ENCODE measurements around the gene GRM8. TPM values are rescaled to one million over a fixed set of nuclear protein-coding genes. Genes with fewer than 3 reads are reported as not detected.

The GRM8 gene
- total and polyA plus RNA-seq, 2 donors = 0.48 to 2.1 TPM

GRCh38 chr7:127021019-127021738 is 231.6 kb downstream of the GRM8 start:
- no peak overlapping the region for H3K27ac ChIP-seq (ENCODE audit: low read depth)
- DNase-seq (ENCODE audit: extremely low spot score) = no peak
- H3K4me3 ChIP-seq (ENCODE audit: low read depth, low read length) = no peak overlapping the region
- H3K4me1 ChIP-seq (ENCODE audit: insufficient read depth) = no peaks in the 10 kb centered on the region
- H3K36me3 ChIP-seq (ENCODE audit: insufficient read depth) = no peaks in the 10 kb centered on the region

DNA sequence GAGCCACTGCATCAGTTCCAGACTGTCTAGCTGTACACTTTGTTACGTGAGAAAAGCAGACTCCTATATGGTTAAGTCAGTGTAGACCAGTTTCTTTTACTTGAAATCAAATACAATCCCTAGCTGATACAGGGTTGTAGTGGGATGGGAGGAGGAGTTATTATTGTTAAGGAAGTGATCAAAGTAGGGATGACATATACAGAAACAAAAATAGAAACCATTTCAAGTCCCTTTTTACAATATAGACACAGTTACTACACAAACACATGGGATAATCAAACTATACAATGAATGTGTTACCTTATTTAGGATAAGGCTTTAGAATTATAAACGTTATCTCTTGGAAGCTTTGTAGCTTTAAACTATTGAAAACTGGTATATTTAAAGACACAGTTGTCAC is 233.9 kb downstream of the GRM8 start:
- no peak for DNase-seq (ENCODE audit: extremely low spot score)
- H3K36me3 ChIP-seq (ENCODE audit: insufficient read depth) = no peaks in the 10 kb centered on the region
- 71% methylated on average over 2 of the region's 2 CpGs for WGBS
- H3K4me1 ChIP-seq (ENCODE audit: insufficient read depth) = no peaks in the 10 kb centered on the region
- no peak overlapping the region for H3K4me3 ChIP-seq (ENCODE audit: low read depth, low read length)
- H3K27ac ChIP-seq (ENCODE audit: low read depth) = no peak overlapping the region

DNA sequence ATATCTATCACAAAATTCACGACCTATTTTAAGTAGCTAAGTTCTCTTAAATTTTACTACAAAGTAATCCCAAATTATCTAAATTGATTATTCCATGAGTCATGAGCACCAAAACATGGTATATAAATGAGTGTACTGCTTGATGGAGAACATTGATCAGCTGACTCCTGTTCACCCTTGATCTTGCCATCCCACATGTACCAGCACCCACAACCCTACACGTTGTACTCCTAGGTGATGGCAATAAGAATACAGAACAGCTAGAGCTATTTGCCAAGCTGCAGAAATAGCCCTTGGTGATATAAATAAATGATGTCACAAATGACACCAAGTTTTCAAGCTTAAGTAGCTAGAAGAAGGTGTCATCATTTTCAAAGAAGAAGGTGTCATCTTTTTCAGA is 235.5 kb downstream of the GRM8 start:
- DNase-seq (ENCODE audit: extremely low spot score) = no peak
- Histone ChIP-seq H3K36me3 (ENCODE audit: insufficient read depth) (no peaks in the 10 kb centered on the region), H3K4me3 (ENCODE audit: low read depth, low read length) (no peak overlapping the region), H3K4me1 (ENCODE audit: insufficient read depth) (no peaks in the 10 kb centered on the region), H3K27ac (ENCODE audit: low read depth) (no peak overlapping the region)
- 60% methylated on average over 2 of the region's 2 CpGs for WGBS

- no peaks in the 10 kb centered on the region for H3K4me1 ChIP-seq (ENCODE audit: insufficient read depth)
- no peaks in the 10 kb centered on the region for H3K36me3 ChIP-seq (ENCODE audit: insufficient read depth)
- H3K27ac ChIP-seq (ENCODE audit: low read depth) = no peak overlapping the region
- H3K4me3 ChIP-seq (ENCODE audit: low read depth, low read length) = no peak overlapping the region
- no peak for DNase-seq (ENCODE audit: extremely low spot score)
- WGBS = 82% methylated on average over 3 of the region's 3 CpGs
These were observed 252.0 kb downstream of the GRM8 start for GRCh38 chr7:127000725-127001124.

GRCh38 chr7:126996659-126997058 is 256.1 kb downstream of the GRM8 start:
- Histone ChIP-seq H3K27ac (ENCODE audit: low read depth) (no peak overlapping the region), H3K36me3 (ENCODE audit: insufficient read depth) (no peaks in the 10 kb centered on the region), H3K4me3 (ENCODE audit: low read depth, low read length) (no peak overlapping the region), H3K4me1 (ENCODE audit: insufficient read depth) (no peaks in the 10 kb centered on the region)
- 64% methylated on average over 1 of the region's 1 CpG for WGBS
- no peak for DNase-seq (ENCODE audit: extremely low spot score)

- Histone ChIP-seq H3K4me3 (ENCODE audit: low read depth, low read length) (no peak overlapping the region), H3K27ac (ENCODE audit: low read depth) (no peak overlapping the region), H3K4me1 (ENCODE audit: insufficient read depth) (no peaks in the 10 kb centered on the region), H3K36me3 (ENCODE audit: insufficient read depth) (no peaks in the 10 kb centered on the region)
- 88% methylated on average over 2 of the region's 2 CpGs for WGBS
- no peak for DNase-seq (ENCODE audit: extremely low spot score)
These were observed 259.0 kb downstream of the GRM8 start for GRCh38 chr7:126993626-126994213.

DNA sequence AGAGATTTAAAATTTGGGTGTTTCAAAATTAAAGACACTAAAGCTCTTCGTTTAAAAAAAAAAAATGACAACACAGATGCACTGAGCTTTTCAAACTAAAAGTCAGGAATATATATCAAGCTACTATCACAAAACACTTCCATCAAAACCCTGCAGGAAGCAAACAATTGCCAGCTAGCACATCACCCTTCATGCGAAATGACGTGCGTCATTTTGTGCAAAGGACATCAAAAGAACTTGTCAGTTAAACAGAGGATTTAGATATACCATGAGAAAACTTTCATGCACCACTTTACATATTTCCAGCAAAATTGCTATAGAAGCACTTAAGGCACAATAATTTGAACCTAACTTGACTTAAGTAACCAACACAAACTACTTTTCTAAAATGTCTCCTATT is 264.7 kb downstream of the GRM8 start:
- WGBS = 86% methylated on average over 4 of the region's 4 CpGs
- no peaks in the 10 kb centered on the region for H3K36me3 ChIP-seq (ENCODE audit: insufficient read depth)
- no peaks in the 10 kb centered on the region for H3K4me1 ChIP-seq (ENCODE audit: insufficient read depth)
- no peak for DNase-seq (ENCODE audit: extremely low spot score)
- H3K4me3 ChIP-seq (ENCODE audit: low read depth, low read length) = no peak overlapping the region
- no peak overlapping the region for H3K27ac ChIP-seq (ENCODE audit: low read depth)

DNA sequence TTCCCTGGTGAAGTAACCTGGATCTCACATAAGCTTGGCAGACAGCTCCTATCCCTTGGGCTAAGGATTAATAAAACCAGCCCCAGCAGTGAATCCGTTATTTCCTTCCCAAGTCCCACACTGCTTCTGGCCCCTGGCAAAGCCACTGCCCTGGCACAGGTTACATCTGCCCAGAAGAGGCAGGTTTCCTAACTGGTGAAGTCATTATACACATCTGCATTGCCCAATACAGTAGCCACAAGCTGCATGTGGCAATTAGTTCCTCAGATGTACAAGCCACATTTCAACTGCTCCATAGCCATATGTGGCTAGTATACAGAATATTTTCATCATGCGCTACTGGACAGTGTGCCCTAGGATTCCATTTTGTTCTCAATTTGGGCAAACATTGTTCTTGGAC is 273.0 kb downstream of the GRM8 start:
- Histone ChIP-seq H3K4me1 (ENCODE audit: insufficient read depth) (no peaks in the 10 kb centered on the region), H3K36me3 (ENCODE audit: insufficient read depth) (no peaks in the 10 kb centered on the region), H3K27ac (ENCODE audit: low read depth) (no peak overlapping the region), H3K4me3 (ENCODE audit: low read depth, low read length) (no peak overlapping the region)
- no peak for DNase-seq (ENCODE audit: extremely low spot score)
- 69% methylated on average over 2 of the region's 2 CpGs for WGBS

DNA sequence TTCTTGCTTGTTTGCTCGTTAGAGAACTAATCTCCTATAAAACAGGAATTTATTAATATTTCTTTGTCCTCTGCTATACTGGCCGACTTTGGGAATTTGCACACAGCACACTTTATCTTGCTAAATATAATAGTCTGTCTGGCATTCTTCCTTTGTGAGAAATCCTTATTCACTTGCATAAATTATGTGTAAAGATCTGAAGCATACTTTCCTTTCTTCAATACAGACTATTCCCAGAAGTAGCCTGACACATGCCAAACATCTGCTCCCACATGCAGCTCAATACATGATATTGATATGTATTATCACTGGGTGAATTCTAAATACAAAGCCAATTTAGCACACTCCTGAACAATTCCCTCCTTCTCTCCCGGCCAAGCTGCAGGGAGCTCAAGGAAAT is 273.9 kb downstream of the GRM8 start:
- Histone ChIP-seq H3K4me3 (ENCODE audit: low read depth, low read length) (no peak overlapping the region), H3K4me1 (ENCODE audit: insufficient read depth) (no peaks in the 10 kb centered on the region), H3K36me3 (ENCODE audit: insufficient read depth) (no peaks in the 10 kb centered on the region), H3K27ac (ENCODE audit: low read depth) (no peak overlapping the region)
- 71% methylated on average over 3 of the region's 3 CpGs for WGBS
- DNase-seq (ENCODE audit: extremely low spot score) = no peak

DNA sequence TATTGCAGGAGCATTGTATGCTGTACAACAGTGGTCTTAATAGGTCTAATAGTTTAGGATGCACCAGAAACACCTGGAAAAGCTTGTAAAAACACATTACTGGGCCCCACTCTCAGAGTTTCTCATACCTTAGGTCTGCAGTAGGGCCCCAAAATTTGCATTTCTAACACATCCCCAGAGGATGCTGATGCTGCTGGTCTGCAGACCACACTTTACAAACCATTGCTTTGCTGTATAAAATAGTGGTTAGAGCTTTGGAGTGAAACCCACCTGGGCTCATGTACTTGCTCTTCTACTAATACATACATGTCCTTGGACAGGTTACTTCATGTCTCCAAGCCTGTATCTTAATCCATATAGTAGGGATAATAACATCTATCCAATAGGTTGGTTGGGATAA is 279.7 kb downstream of the GRM8 start:
- Histone ChIP-seq H3K27ac (ENCODE audit: low read depth) (no peak overlapping the region), H3K4me1 (ENCODE audit: insufficient read depth) (no peaks in the 10 kb centered on the region), H3K36me3 (ENCODE audit: insufficient read depth) (no peaks in the 10 kb centered on the region), H3K4me3 (ENCODE audit: low read depth, low read length) (no peak overlapping the region)
- no peak for DNase-seq (ENCODE audit: extremely low spot score)

- Histone ChIP-seq H3K4me1 (ENCODE audit: insufficient read depth) (no peaks in the 10 kb centered on the region), H3K27ac (ENCODE audit: low read depth) (no peak overlapping the region), H3K4me3 (ENCODE audit: low read depth, low read length) (no peak overlapping the region), H3K36me3 (ENCODE audit: insufficient read depth) (no peaks in the 10 kb centered on the region)
- 86% methylated on average over 1 of the region's 1 CpG for WGBS
- DNase-seq (ENCODE audit: extremely low spot score) = no peak
These were observed 280.2 kb downstream of the GRM8 start for GRCh38 chr7:126972571-126972970.

DNA sequence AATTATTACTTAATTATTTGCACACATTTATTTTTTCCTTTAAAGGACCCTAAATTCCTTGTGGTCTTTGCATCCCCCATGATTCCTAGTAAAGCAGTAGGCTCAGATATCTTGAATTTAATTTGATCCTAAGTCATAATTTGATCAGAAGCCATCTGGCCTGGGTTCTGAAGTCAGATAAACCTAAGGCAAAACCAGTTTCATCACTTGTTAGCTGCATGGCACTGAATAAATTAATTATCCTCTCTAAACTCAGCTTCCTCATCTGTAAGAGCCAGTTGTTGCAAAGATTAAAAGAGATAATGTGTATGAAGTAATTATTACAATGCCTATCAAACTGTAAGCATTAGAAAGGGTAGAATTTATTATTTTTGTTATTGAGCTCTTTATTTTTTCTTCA is 293.1 kb downstream of the GRM8 start:
- no peaks in the 10 kb centered on the region for H3K4me1 ChIP-seq (ENCODE audit: insufficient read depth)
- no peak for DNase-seq (ENCODE audit: extremely low spot score)
- H3K4me3 ChIP-seq (ENCODE audit: low read depth, low read length) = no peak overlapping the region
- H3K36me3 ChIP-seq (ENCODE audit: insufficient read depth) = no peaks in the 10 kb centered on the region
- no peak overlapping the region for H3K27ac ChIP-seq (ENCODE audit: low read depth)

DNA sequence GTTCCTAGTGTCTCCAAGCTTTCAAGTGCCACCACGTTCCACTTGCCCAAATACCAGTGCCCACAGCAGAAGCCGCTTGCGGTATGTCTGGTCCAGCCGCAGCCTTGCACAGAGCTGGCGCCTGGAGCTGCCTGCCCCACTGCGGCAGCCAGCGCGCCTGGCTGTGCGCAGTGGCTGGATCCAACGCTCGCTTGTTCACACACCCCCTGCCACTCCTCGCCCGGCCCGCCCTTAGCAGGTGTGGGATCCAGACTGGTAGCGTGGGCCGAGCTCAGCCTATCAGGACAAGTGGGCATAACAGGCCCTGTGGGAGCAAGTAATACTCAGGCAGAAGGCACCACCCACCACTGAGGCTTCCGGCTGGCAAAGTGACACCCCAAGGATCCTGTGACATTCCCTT is 294.4 kb downstream of the GRM8 start:
- Histone ChIP-seq H3K4me3 (ENCODE audit: low read depth, low read length) (no peak overlapping the region), H3K36me3 (ENCODE audit: insufficient read depth) (no peaks in the 10 kb centered on the region), H3K4me1 (ENCODE audit: insufficient read depth) (no peaks in the 10 kb centered on the region), H3K27ac (ENCODE audit: low read depth) (no peak overlapping the region)
- 98% methylated on average over 17 of the region's 17 CpGs for WGBS
- DNase-seq (ENCODE audit: extremely low spot score) = no peak

GRCh38 chr7:126957443-126957842 is 295.3 kb downstream of the GRM8 start:
- no peak overlapping the region for H3K27ac ChIP-seq (ENCODE audit: low read depth)
- no peaks in the 10 kb centered on the region for H3K36me3 ChIP-seq (ENCODE audit: insufficient read depth)
- H3K4me1 ChIP-seq (ENCODE audit: insufficient read depth) = no peaks in the 10 kb centered on the region
- no peak overlapping the region for H3K4me3 ChIP-seq (ENCODE audit: low read depth, low read length)
- WGBS = 85% methylated on average over 9 of the region's 9 CpGs
- no peak for DNase-seq (ENCODE audit: extremely low spot score)

GRCh38 chr7:126953461-126953860 is 299.3 kb downstream of the GRM8 start:
- no peaks in the 10 kb centered on the region for H3K4me1 ChIP-seq (ENCODE audit: insufficient read depth)
- H3K36me3 ChIP-seq (ENCODE audit: insufficient read depth) = no peaks in the 10 kb centered on the region
- no peak overlapping the region for H3K27ac ChIP-seq (ENCODE audit: low read depth)
- no peak overlapping the region for H3K4me3 ChIP-seq (ENCODE audit: low read depth, low read length)
- WGBS = 37% methylated on average over 2 of the region's 2 CpGs
- DNase-seq (ENCODE audit: extremely low spot score) = no peak

Measured in urinary bladder (tissue), 4 donors.